C4-2B (cell line): ENCODE data around the gene AFF2.
"Not testable (repeated sequence)": the region's sequence is repeated elsewhere in the genome, so short reads cannot be mapped to it uniquely, and the experiment has no call there.

ENCODE experiments used
- H3K27ac ChIP-seq: fragments of 450-650 bp; 2 replicates; pipeline ENCODE4 v1.5.1; 2017
- ZFX ChIP-seq: fragments of 450-650 bp; IDR thresholded peaks from 2 replicates; pipeline ENCODE4 v1.6.1; 2017
- TF ChIP-seq, protein P1 (sequence below): fragments of 450-650 bp; conservative IDR thresholded peaks from 2 replicates; pipeline ENCODE4 v1.5.1; 2017; ENCODE audit warnings: mild to moderate bottlenecking

AFF2 gene

DNA sequence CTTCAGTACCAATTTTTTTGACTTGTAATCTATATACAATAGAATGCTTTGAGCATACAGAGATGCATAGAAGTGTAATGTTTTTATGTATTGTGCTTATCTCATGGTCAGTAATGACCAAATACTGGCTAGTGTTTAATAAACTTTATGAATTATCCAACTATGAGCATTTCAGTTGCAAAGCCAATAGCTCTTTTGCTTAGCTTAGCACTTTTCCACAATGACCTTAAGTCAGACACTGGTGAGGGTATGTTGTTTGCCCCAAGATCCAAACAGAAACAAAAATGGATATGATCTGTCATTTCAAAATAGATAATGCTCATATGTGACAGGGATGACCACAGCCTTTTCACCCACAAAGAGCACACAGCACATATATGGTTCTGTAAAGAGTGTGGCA is 393.0 kb downstream of the AFF2 start:
- no peak for TF ChIP-seq ZFX
- TF ChIP-seq, protein P1, sequence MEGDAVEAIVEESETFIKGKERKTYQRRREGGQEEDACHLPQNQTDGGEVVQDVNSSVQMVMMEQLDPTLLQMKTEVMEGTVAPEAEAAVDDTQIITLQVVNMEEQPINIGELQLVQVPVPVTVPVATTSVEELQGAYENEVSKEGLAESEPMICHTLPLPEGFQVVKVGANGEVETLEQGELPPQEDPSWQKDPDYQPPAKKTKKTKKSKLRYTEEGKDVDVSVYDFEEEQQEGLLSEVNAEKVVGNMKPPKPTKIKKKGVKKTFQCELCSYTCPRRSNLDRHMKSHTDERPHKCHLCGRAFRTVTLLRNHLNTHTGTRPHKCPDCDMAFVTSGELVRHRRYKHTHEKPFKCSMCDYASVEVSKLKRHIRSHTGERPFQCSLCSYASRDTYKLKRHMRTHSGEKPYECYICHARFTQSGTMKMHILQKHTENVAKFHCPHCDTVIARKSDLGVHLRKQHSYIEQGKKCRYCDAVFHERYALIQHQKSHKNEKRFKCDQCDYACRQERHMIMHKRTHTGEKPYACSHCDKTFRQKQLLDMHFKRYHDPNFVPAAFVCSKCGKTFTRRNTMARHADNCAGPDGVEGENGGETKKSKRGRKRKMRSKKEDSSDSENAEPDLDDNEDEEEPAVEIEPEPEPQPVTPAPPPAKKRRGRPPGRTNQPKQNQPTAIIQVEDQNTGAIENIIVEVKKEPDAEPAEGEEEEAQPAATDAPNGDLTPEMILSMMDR = no peak
- no peak overlapping the region for H3K27ac ChIP-seq

- no peak overlapping the region for H3K27ac ChIP-seq
- TF ChIP-seq ZFX = no peak
- TF ChIP-seq, protein P1 = no peak
Measured at GRCh38 chrX:148902581-148902980, 402.2 kb downstream of the AFF2 start.

DNA sequence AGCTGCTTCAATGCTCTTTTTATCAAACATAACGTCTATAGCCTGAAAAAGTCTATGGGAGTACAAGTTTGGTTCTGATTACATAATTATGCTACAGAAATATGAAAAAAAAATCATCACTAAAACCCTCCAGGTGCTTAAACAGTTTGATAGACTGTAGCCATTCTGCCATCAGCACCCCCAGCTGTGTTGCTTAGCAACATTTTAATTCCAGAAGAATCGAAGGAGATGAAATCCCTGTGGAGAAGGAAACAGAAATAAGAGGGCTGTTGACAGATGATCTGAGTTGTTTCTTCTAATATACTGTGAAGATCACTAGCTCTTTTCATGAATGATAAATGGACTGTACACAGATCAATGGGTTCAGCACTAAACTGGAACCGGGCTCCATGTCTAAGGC is 402.8 kb downstream of the AFF2 start:
- TF ChIP-seq ZFX = no peak
- TF ChIP-seq, protein P1 = no peak
- H3K27ac ChIP-seq = no peak overlapping the region

- H3K27ac ChIP-seq = no peak overlapping the region
- TF ChIP-seq, protein P1 = no peak
- TF ChIP-seq ZFX = no peak
Measured at GRCh38 chrX:148904421-148905111, 404.1 kb downstream of the AFF2 start.

DNA sequence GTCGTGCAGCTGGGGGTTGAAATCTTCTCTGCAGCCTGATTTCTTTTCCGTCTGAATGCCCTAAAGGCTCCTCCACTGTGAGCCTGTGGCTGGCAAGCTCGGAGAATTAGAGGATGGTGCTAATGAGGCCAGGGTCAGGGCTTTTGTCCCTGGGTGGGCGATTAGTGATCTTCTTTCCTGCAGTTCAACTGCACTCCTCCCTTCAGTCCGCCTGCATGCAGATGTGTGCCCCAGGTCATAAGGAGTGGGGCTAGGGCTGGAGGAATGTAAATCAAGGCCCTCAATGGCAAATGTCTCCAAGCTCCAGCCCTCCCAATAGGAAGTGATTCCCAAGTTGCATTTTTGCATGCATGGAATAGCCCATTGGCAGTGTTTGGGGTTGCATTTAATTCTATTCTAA is 405.0 kb downstream of the AFF2 start:
- H3K27ac ChIP-seq = no peak overlapping the region
- TF ChIP-seq, protein P1 = no peak
- no peak for TF ChIP-seq ZFX

GRCh38 chrX:148906628-148907027 is 406.2 kb downstream of the AFF2 start:
- H3K27ac ChIP-seq = not testable (repeated sequence)

- no peak overlapping the region for H3K27ac ChIP-seq
- TF ChIP-seq, protein P1 = no peak
- TF ChIP-seq ZFX = no peak
Measured at GRCh38 chrX:148909758-148910157, 409.3 kb downstream of the AFF2 start.

DNA sequence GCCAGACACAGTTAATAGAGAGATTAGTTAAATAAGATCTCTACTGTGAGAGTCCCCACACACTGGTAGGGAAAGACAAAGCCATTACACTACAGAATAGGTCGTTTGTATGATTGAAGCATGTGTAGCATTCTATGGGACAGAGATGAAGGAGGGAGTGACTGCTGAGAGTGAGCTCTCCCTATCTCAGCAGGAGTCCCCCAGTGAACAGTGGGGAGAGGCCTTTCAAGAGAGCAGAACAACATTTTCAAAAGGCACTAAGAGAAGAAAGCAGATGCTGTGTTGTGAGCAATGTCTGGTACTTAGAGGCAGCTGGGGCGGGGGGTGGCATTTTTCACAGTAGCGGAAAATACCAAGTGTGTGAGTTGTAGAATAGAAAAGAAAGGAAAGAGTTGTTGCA is 413.6 kb downstream of the AFF2 start:
- H3K27ac ChIP-seq = no peak overlapping the region
- no peak for TF ChIP-seq ZFX
- TF ChIP-seq, protein P1 = no peak
